Calu3 (cell line): Measurements from ENCODE around the gene GOLGA6B. TPM values are rescaled to one million over a fixed set of nuclear protein-coding genes. Genes with fewer than 3 reads are reported as not detected.
"Not testable (repeated sequence)": the region's sequence is repeated elsewhere in the genome, so short reads cannot be mapped to it uniquely, and the experiment has no call there.

ENCODE experiments used
- BruUV-seq: library from RNA; stranded (reverse); fragments of 400-500 nt; replicated peaks from 2 replicates; lab custom pipeline; 2021; lab: Mats Ljungman, UMichigan
- CTCF ChIA-PET: fragments of 300-600 bp; sonication (Branson Sonifier 250); formaldehyde crosslinking; loops from one replicate; lab custom pipeline; 2022; ENCODE audit warnings: antibody characterized with exemption; lab: Charles Lee
- DNase-seq: peaks from one replicate; pipeline ENCODE4 v3.0.0; 2022
- H3K27ac Mint-ChIP-seq: one replicate; pipeline ENCODE4 v1.8.0; 2022; ENCODE audit warnings: mixed read lengths; ENCODE audit not compliant: unreplicated experiment
- H3K27me3 Mint-ChIP-seq: one replicate; pipeline ENCODE4 v1.8.0; 2022; ENCODE audit warnings: mixed read lengths; ENCODE audit not compliant: unreplicated experiment
- H3K36me3 Mint-ChIP-seq: one replicate; pipeline ENCODE4 v1.8.0; 2022; ENCODE audit warnings: mild to moderate bottlenecking, moderate library complexity, mixed read lengths; ENCODE audit not compliant: insufficient read depth, unreplicated experiment
- H3K4me1 Mint-ChIP-seq: one replicate; pipeline ENCODE4 v1.8.0; 2022; ENCODE audit warnings: mild to moderate bottlenecking, low read depth, mixed read lengths; ENCODE audit not compliant: unreplicated experiment
- H3K4me3 Mint-ChIP-seq: one replicate; pipeline ENCODE4 v1.8.0; 2022; ENCODE audit warnings: mild to moderate bottlenecking, low read depth, moderate library complexity, mixed read lengths; ENCODE audit not compliant: unreplicated experiment
- H3K9me3 Mint-ChIP-seq: one replicate; pipeline ENCODE4 v1.8.0; 2022; ENCODE audit warnings: low read depth, mixed read lengths; ENCODE audit not compliant: unreplicated experiment
- intact Hi-C: fragments of 100-400 bp; cut with micrococcal nuclease; formaldehyde crosslinking; loops from one replicate; pipeline ENCODE4 v1.10.0; 2022; ENCODE audit not compliant: unreplicated experiment
- total RNA-seq: library from RNA; stranded (reverse); gene quantifications from 2 replicates; pipeline ENCODE4 v1.2.3, GENCODE V29; 2022
- TF ChIP-seq, protein P1 (sequence below): fragments of 200-600 bp; IDR thresholded peaks from one replicate; pipeline ENCODE4 v1.8.0; 2022; ENCODE audit warnings: antibody characterized with exemption; ENCODE audit not compliant: unreplicated experiment

GOLGA6B gene
- total RNA-seq, 1 experiment from 2014 or later: not detected

DNA sequence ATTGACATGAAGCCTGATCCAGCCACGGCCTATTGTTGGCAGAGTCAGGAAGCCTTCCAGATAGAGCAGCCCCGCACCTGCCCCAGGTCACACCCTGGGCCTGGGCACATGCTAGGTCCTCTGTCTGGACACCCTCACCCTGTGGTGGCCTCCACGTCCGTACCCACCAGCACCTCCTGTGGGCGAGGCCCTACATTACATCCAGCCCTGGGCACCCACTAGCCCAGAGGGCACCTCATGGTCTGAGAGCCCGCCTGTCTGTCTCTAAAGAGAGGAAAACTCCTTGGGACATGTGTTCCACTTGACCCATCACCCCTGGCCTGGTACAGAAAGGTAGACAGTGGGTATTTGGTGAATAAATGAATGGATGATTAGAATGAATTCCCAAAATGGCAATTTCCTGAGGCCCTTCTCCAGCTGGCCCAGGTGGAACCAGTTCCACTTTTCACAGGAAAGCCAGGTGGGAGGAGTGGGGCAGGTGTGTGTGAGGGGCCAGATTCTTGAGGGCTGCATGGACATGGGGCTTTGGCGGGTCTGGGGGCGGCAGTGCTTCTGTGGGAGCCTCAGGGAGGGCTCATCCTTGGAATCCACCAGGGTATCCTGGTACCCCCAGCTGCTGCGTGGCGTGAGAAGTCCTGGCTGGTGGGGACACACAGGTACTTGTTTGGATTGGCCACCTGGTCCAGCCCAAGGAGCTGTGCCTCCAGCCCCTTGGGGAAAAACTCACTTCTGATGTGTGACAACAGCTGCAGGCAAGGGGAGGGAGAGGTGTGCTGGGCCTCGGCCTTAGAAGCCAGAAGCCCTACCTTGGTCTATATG lies 26.0 kb upstream of the GOLGA6B start:
- DNase-seq: peak; percentile 41
- intact Hi-C loops, H3K27ac Mint-ChIP-seq, BruUV-seq, H3K27me3 Mint-ChIP-seq, CTCF ChIA-PET, H3K4me3 Mint-ChIP-seq, H3K9me3 Mint-ChIP-seq, H3K36me3 Mint-ChIP-seq, H3K4me1 Mint-ChIP-seq: not testable (repeated sequence)
- TF ChIP-seq, protein P1, sequence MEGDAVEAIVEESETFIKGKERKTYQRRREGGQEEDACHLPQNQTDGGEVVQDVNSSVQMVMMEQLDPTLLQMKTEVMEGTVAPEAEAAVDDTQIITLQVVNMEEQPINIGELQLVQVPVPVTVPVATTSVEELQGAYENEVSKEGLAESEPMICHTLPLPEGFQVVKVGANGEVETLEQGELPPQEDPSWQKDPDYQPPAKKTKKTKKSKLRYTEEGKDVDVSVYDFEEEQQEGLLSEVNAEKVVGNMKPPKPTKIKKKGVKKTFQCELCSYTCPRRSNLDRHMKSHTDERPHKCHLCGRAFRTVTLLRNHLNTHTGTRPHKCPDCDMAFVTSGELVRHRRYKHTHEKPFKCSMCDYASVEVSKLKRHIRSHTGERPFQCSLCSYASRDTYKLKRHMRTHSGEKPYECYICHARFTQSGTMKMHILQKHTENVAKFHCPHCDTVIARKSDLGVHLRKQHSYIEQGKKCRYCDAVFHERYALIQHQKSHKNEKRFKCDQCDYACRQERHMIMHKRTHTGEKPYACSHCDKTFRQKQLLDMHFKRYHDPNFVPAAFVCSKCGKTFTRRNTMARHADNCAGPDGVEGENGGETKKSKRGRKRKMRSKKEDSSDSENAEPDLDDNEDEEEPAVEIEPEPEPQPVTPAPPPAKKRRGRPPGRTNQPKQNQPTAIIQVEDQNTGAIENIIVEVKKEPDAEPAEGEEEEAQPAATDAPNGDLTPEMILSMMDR: peak; percentile 33

DNA sequence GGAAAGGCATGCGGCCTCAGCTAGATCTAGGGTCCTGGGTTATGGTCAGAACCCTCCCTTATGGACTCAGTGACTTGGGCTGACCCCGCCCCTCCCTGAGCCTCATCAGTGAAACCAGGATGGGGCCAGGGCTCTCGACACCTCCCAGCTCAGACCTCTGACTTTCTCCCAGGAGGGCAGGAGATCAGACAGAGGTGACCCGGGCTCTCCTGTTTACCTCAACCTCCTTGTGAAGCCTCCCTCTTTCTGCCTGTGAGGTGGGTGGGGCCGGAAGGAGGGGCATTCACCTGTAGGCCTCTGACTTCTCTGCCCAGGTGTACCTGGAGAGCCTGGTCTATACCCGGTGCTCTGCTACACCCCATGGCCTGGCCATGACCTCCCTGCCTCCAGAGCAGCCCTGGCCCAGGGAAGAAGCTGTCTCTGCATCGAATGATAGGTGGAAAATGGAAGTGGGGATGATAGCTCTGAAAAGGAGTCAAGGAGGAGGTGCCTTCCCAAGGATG lies 25.4 kb upstream of the GOLGA6B start:
- H3K9me3 Mint-ChIP-seq, BruUV-seq, H3K4me3 Mint-ChIP-seq, H3K27ac Mint-ChIP-seq, H3K4me1 Mint-ChIP-seq, H3K27me3 Mint-ChIP-seq, DNase-seq, intact Hi-C loops, H3K36me3 Mint-ChIP-seq, CTCF ChIA-PET: not testable (repeated sequence)

DNA sequence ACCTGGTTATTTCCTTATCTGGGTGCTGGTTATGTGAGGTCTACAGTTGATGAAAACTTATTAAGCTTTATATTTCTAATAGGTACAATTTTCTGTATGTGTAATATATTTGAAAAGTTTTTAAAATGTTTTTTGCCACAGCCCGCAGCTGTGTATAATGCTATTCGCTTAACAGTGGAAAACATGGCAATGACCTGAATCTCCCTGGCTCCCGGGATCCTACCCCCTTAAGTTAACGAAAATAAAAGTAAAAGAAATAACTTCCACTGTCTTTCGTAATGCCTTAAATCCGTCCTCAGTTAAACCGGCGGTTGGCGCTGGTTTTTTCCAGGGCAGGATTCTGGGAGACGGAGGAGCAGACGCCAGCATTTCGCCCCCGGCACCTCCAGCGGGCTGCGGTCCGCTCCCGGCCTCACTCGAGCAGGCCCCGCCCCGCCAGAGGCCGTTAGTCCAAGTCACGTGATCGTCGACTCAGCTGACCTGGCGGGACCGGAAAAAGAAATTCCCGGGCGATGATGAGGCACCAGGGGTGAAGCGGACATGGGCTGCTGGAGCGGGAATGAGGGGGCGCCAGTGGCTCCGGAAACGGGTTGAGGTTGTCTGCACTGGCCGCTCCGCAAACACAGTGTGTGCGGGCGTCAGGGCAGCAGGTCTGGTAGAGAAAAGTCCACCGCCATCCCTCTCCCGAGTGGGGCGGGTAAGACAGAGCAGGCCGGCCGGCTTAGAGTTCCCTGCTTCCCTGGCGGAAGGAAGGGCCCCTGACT lies 17.8 kb upstream of the GOLGA6B start:
- H3K9me3 Mint-ChIP-seq, intact Hi-C loops, H3K36me3 Mint-ChIP-seq, H3K27me3 Mint-ChIP-seq, CTCF ChIA-PET, H3K27ac Mint-ChIP-seq, H3K4me3 Mint-ChIP-seq, H3K4me1 Mint-ChIP-seq, BruUV-seq: not testable (repeated sequence)
- peak; percentile 86 for DNase-seq

DNA sequence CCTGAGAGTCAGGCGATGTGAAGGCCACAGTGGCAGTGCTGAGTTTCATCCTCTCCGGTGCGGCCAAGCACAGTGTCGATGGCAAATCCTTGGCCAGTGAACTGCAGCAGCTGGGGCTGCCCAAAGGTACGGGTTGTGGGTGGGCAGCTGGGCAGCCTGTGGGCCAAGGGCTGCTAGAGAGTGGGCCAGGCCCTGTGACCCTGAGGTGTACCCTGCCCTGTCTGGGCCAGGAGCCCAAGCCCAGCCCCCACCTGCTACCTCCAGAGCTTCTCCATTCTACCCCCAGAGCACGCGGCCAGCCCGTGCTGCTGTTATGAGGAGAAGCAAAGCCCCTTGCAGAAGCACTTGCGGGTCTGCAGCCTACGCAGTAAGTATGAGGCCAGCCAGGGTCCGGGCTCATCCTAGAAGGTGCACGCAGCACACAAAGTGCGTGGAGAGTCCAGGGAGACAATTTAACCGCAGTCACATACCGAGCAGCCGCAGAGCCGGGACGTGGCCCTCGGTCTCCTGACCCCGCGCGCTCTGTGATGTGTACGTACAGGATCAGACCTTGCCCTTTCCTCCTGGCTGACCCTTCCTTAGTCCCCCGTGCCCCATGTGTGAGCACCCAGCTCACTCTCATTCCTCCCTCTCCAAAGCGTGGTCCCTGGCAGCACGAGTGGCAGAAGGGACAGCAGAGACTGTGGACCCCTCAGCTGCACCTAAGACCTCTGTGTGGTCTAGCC lies 14.6 kb upstream of the GOLGA6B start:
- H3K4me3 Mint-ChIP-seq, H3K27me3 Mint-ChIP-seq, H3K9me3 Mint-ChIP-seq, H3K4me1 Mint-ChIP-seq, H3K27ac Mint-ChIP-seq, BruUV-seq, intact Hi-C loops, CTCF ChIA-PET, DNase-seq, H3K36me3 Mint-ChIP-seq: not testable (repeated sequence)

DNA sequence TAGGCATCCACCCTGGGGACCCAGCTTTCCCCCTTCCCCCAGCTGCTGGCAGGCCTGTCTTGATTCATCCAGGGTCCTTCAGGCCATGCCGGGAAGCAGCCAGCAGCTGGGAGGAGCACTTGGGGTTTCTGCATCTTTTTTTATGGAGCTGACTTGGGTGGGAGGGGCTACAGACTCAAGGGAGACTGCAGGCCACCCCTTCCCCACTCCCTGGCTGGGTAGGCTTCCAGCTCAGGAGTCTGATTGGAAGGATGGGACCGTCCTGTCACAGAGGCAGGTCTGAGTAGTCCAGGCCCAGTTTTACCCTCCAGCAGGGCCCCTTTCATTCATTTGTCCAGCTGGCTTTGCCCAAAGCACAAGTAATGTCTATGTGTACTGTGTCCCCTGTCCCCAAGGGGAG lies 12.2 kb upstream of the GOLGA6B start:
- H3K9me3 Mint-ChIP-seq, intact Hi-C loops, DNase-seq, H3K27ac Mint-ChIP-seq, H3K36me3 Mint-ChIP-seq, H3K27me3 Mint-ChIP-seq, H3K4me3 Mint-ChIP-seq, CTCF ChIA-PET, BruUV-seq, H3K4me1 Mint-ChIP-seq: not testable (repeated sequence)

DNA sequence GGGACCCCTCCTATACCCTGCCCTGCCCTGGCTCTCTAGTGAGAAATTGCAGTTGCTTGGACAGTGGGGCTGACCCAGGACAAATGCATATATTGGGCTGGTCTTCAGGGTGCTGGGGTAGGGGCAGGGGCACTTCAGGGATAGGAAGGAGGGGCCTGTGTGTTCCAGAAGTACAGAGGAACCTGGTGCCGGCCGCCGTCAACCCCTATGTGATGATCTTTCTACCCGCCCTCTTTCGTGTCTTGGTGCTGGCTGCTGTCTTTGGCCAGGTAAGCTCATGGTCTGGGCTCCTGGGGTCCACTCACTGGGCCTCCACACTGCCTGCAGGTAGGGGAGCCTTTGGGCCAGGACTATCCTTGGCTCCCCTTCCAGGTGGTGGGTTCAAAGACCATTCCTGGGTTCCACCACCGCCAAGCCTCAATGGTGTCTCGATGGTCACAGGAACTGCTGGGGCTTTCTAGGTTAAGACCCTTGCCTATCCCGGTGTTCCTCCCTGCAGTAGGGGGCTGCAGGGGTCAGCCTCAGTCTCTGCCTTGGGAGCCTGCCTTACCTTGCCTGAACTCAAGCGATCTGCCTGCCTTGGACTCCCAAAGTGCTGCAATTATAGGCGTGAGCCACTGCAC lies 5.8 kb upstream of the GOLGA6B start:
- CTCF ChIA-PET, DNase-seq, H3K9me3 Mint-ChIP-seq, H3K4me3 Mint-ChIP-seq, BruUV-seq, H3K27me3 Mint-ChIP-seq, intact Hi-C loops, H3K36me3 Mint-ChIP-seq, H3K27ac Mint-ChIP-seq, H3K4me1 Mint-ChIP-seq: not testable (repeated sequence)

DNA sequence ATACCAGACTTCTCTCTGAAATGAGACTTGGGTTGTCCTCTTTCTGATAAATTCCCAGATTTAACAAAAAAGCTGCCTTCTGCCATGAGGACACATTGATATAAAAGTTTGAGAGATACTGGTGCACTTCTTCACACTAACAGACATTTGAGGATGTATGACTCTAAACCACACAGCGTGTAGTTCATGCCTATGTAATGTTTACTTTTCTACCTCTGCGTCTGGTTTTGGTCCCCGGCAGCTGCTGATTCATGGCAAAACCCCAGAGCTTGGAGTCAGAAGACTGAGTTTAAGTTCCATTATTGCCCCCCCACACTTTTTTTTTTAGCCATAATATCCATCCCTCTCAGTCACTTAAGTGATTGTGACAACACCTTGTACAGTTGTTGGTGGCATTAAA lies 1.5 kb downstream of the GOLGA6B start:
- H3K27ac Mint-ChIP-seq, H3K4me3 Mint-ChIP-seq, H3K9me3 Mint-ChIP-seq, H3K27me3 Mint-ChIP-seq, H3K4me1 Mint-ChIP-seq, CTCF ChIA-PET, BruUV-seq, H3K36me3 Mint-ChIP-seq, intact Hi-C loops, DNase-seq: not testable (repeated sequence)

DNA sequence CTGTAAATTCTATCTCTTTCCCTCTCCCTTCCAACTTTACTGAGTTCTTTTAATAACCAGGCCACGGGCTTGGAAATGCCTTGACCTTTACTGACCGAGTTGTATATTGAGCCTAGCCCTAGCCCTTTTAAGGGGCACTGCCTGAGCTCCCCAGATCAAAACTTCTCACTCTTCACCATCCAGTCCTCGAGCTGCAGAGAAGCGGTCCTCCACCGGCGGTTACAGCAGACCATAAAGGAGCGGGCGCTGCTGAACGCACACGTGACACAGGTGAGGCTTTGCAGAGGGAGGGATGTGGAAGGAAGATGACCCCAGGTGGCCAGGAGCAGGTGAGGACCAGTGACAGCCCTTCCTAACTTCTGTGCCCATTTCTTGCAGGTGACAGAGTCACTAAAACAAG lies 6.6 kb downstream of the GOLGA6B start:
- intact Hi-C loops, H3K9me3 Mint-ChIP-seq, H3K36me3 Mint-ChIP-seq, BruUV-seq, CTCF ChIA-PET, H3K4me3 Mint-ChIP-seq, H3K4me1 Mint-ChIP-seq, H3K27ac Mint-ChIP-seq, DNase-seq: not testable (repeated sequence)
- H3K27me3 Mint-ChIP-seq: peaks cover 13% of the 10 kb centered on the region
